Measurements from ENCODE around the gene SGPL1.

The SGPL1 gene

GRCh38 chr10:70849582-70850016 lies 33.9 kb downstream of the SGPL1 start:
- no peak for DNase-seq (ENCODE audit: low read depth in 1 of 2, low spot score in 1 of 2)

DNA sequence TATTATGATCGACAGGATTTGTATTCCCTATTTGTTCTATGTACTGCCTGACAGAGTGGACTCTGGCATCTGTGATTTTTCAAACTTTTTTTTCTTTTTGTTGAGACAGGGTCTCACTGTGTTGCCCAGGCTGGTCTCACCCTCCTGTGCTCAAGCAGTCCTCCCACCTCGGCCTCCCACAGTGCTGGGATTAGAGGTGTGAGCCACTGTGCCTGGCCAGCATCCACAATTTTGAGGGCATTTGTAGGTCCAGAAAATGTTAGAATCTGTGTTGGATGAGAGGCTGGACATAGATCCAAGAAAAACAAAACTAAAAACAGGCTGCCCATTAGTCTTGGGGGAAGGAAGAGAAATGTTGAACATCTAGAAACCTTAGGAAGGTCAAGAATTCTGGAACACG lies 34.3 kb downstream of the SGPL1 start:
- DNase-seq (ENCODE audit: low read depth in 1 of 2, low spot score in 1 of 2): no peak
- Histone ChIP-seq H3K27me3 (ENCODE audit: insufficient read depth, poor library complexity, severe bottlenecking) (no peaks in the 10 kb centered on the region), H3K4me3 (replicated peaks; ENCODE audit: insufficient read depth, low read length) (no peak overlapping the region), H3K27ac (replicated peaks) (no peak overlapping the region)
- TF ChIP-seq POLR2AphosphoS5 (IDR thresholded peaks at IDR 0.05; ENCODE audit: low read depth) (no peak), GABPA (IDR thresholded peaks at IDR 0.05; ENCODE audit: low read depth) (no peak), SPI1 (IDR thresholded peaks at IDR 0.05; ENCODE audit: borderline replicate concordance, low read depth) (no peak)
- TF ChIP-seq, protein P1, sequence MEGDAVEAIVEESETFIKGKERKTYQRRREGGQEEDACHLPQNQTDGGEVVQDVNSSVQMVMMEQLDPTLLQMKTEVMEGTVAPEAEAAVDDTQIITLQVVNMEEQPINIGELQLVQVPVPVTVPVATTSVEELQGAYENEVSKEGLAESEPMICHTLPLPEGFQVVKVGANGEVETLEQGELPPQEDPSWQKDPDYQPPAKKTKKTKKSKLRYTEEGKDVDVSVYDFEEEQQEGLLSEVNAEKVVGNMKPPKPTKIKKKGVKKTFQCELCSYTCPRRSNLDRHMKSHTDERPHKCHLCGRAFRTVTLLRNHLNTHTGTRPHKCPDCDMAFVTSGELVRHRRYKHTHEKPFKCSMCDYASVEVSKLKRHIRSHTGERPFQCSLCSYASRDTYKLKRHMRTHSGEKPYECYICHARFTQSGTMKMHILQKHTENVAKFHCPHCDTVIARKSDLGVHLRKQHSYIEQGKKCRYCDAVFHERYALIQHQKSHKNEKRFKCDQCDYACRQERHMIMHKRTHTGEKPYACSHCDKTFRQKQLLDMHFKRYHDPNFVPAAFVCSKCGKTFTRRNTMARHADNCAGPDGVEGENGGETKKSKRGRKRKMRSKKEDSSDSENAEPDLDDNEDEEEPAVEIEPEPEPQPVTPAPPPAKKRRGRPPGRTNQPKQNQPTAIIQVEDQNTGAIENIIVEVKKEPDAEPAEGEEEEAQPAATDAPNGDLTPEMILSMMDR (IDR thresholded peaks at IDR 0.05; ENCODE audit: insufficient read depth, low read length): no peak
- TF ChIP-seq, protein P2, sequence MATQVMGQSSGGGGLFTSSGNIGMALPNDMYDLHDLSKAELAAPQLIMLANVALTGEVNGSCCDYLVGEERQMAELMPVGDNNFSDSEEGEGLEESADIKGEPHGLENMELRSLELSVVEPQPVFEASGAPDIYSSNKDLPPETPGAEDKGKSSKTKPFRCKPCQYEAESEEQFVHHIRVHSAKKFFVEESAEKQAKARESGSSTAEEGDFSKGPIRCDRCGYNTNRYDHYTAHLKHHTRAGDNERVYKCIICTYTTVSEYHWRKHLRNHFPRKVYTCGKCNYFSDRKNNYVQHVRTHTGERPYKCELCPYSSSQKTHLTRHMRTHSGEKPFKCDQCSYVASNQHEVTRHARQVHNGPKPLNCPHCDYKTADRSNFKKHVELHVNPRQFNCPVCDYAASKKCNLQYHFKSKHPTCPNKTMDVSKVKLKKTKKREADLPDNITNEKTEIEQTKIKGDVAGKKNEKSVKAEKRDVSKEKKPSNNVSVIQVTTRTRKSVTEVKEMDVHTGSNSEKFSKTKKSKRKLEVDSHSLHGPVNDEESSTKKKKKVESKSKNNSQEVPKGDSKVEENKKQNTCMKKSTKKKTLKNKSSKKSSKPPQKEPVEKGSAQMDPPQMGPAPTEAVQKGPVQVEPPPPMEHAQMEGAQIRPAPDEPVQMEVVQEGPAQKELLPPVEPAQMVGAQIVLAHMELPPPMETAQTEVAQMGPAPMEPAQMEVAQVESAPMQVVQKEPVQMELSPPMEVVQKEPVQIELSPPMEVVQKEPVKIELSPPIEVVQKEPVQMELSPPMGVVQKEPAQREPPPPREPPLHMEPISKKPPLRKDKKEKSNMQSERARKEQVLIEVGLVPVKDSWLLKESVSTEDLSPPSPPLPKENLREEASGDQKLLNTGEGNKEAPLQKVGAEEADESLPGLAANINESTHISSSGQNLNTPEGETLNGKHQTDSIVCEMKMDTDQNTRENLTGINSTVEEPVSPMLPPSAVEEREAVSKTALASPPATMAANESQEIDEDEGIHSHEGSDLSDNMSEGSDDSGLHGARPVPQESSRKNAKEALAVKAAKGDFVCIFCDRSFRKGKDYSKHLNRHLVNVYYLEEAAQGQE (IDR thresholded peaks at IDR 0.05; ENCODE audit: insufficient replicate concordance, low read depth): no peak

More at GRCh38 chr10:70849582-70850016, 33.9 kb downstream of the SGPL1 start:
- H3K4me3 ChIP-seq (replicated peaks; ENCODE audit: insufficient read depth, low read length): no peak overlapping the region
- H3K27ac ChIP-seq (replicated peaks): no peak overlapping the region
- no peak for TF ChIP-seq GABPA (IDR thresholded peaks at IDR 0.05; ENCODE audit: low read depth)
- TF ChIP-seq, protein P2 (IDR thresholded peaks at IDR 0.05; ENCODE audit: insufficient replicate concordance, low read depth): no peak
- TF ChIP-seq POLR2AphosphoS5 (IDR thresholded peaks at IDR 0.05; ENCODE audit: low read depth): no peak
- TF ChIP-seq, protein P1 (IDR thresholded peaks at IDR 0.05; ENCODE audit: insufficient read depth, low read length): no peak
- no peak for TF ChIP-seq SPI1 (IDR thresholded peaks at IDR 0.05; ENCODE audit: borderline replicate concordance, low read depth)
- no peaks in the 10 kb centered on the region for H3K27me3 ChIP-seq (ENCODE audit: insufficient read depth, poor library complexity, severe bottlenecking)

- TF ChIP-seq, protein P1 (IDR thresholded peaks at IDR 0.05; ENCODE audit: insufficient read depth, low read length): no peak
- no peak for TF ChIP-seq SPI1 (IDR thresholded peaks at IDR 0.05; ENCODE audit: borderline replicate concordance, low read depth)
- TF ChIP-seq, protein P2 (IDR thresholded peaks at IDR 0.05; ENCODE audit: insufficient replicate concordance, low read depth): no peak
- TF ChIP-seq POLR2AphosphoS5 (IDR thresholded peaks at IDR 0.05; ENCODE audit: low read depth): no peak
- no peak for TF ChIP-seq GABPA (IDR thresholded peaks at IDR 0.05; ENCODE audit: low read depth)
- DNase-seq (ENCODE audit: low read depth in 1 of 2, low spot score in 1 of 2): no peak
- Histone ChIP-seq H3K27ac (replicated peaks) (no peak overlapping the region), H3K27me3 (ENCODE audit: insufficient read depth, poor library complexity, severe bottlenecking) (no peaks in the 10 kb centered on the region), H3K4me3 (replicated peaks; ENCODE audit: insufficient read depth, low read length) (no peak overlapping the region)
These were observed 36.1 kb downstream of the SGPL1 start for GRCh38 chr10:70851597-70852475.
